ENCODE measurements around the gene LPAR5.
A peak's percentile ranks its signal among the peaks of the same experiment; 100 is the strongest.

LPAR5 gene

GRCh38 chr12:6635856-6636531, at the start of gene LPAR5:
Gene LPAR5 (minus strand): TSS chr12:6635959. CDS start chr12:6621248, 14,711 bp downstream.
- DNase-seq = no peak

- peak; percentile 11 for DNase-seq
These were observed 48.9 kb upstream of the LPAR5 start for GRCh38 chr12:6684609-6685008.

GRCh38 chr12:6676962-6677361, 41.2 kb upstream of the LPAR5 start:
- no peak for DNase-seq

GRCh38 chr12:6672143-6672542, 36.4 kb upstream of the LPAR5 start:
- DNase-seq = no peak

GRCh38 chr12:6667559-6668210, 31.9 kb upstream of the LPAR5 start:
- no peak for DNase-seq

- DNase-seq = no peak
These were observed 30.5 kb upstream of the LPAR5 start for GRCh38 chr12:6666211-6666610.

GRCh38 chr12:6664902-6665301, 29.1 kb upstream of the LPAR5 start:
- DNase-seq = no peak

GRCh38 chr12:6662906-6663742, 27.4 kb upstream of the LPAR5 start, which contains the start of gene ING4:
Gene ING4 (minus strand): TSS chr12:6663119. CDS start chr12:6663101, 18 bp downstream.
- peak; percentile 92 for DNase-seq

GRCh38 chr12:6662602-6662905, 26.8 kb upstream of the LPAR5 start:
- DNase-seq = no peak

GRCh38 chr12:6653987-6654386, 18.2 kb upstream of the LPAR5 start:
- no peak for DNase-seq

GRCh38 chr12:6653342-6653741, 17.6 kb upstream of the LPAR5 start:
- DNase-seq = no peak

GRCh38 chr12:6652391-6652790, 16.6 kb upstream of the LPAR5 start:
- DNase-seq = no peak

- no peak for DNase-seq
These were observed 15.1 kb upstream of the LPAR5 start for GRCh38 chr12:6650832-6651231.

- DNase-seq = no peak
These were observed 11.4 kb upstream of the LPAR5 start, which contains the start of gene ACRBP for GRCh38 chr12:6647083-6647604. Gene ACRBP (minus strand): TSS chr12:6647432. CDS start chr12:6647366, 66 bp downstream.

GRCh38 chr12:6646276-6647082, 10.7 kb upstream of the LPAR5 start:
- no peak for DNase-seq

GRCh38 chr12:6644903-6645302, 9.1 kb upstream of the LPAR5 start:
- peak; percentile 4 for DNase-seq

- no peak for DNase-seq
These were observed 8.5 kb upstream of the LPAR5 start for GRCh38 chr12:6644257-6644596.

GRCh38 chr12:6643569-6644256, 8.0 kb upstream of the LPAR5 start:
- DNase-seq = no peak

GRCh38 chr12:6641131-6641530, 5.4 kb upstream of the LPAR5 start:
- DNase-seq = no peak

- no peak for DNase-seq
These were observed 4.7 kb upstream of the LPAR5 start for GRCh38 chr12:6640497-6640896.

- DNase-seq = no peak
These were observed 3.5 kb upstream of the LPAR5 start for GRCh38 chr12:6639151-6639801.

GRCh38 chr12:6638305-6638704, 2.5 kb upstream of the LPAR5 start:
- no peak for DNase-seq

All from COR-L47 (cell line).